ENCODE data around the gene DNMBP. TPM values are rescaled to one million over a fixed set of nuclear protein-coding genes. Genes with fewer than 3 reads are reported as not detected.

DNMBP gene
- total and polyA plus RNA-seq, 2 experiments from 2014 or later, result 13.4 to 31.2 TPM

GRCh38 chr10:99888622-99889021 lies 121.1 kb downstream of the DNMBP start:
- TF ChIP-seq ETS1 (IDR thresholded peaks at IDR 0.05), result no peak
- TF ChIP-seq EZH2 (IDR thresholded peaks at IDR 0.05; ENCODE audit: low read depth, unreplicated experiment), result no peak
- no peak for TF ChIP-seq ZNF114 (CRISPR knock-in tag; IDR thresholded peaks at IDR 0.05)
- no peak for TF ChIP-seq CTCF (conservative IDR thresholded peaks at IDR 0.05; ENCODE audit: low read depth in 2 of 2)
- TF ChIP-seq CREB1 (CRISPR knock-in tag; IDR thresholded peaks at IDR 0.05; ENCODE audit: low read depth), result no peak
- no peak overlapping the region for H3K27ac ChIP-seq (ENCODE audit: low read depth)

GRCh38 chr10:99883523-99883922 lies 126.2 kb downstream of the DNMBP start:
- Mint-ChIP-seq H3K27ac (no peak overlapping the region), H3K36me3 (ENCODE audit: low read depth) (peaks cover 99% of the 10 kb centered on the region)

More at GRCh38 chr10:99888622-99889021, 121.1 kb downstream of the DNMBP start:
- H3K36me3 Mint-ChIP-seq (ENCODE audit: low read depth), result peaks cover 90% of the 10 kb centered on the region
- Histone ChIP-seq H3K36me3 (ENCODE audit: insufficient read depth) (peaks cover 84% of the 10 kb centered on the region), H3K79me2 (replicated peaks; ENCODE audit: insufficient read depth) (peaks cover 21% of the 10 kb centered on the region), H3K9me2 (ENCODE audit: insufficient read depth) (no peaks in the 10 kb centered on the region), H4K20me1 (replicated peaks; ENCODE audit: insufficient read depth) (peaks cover 24% of the 10 kb centered on the region), H3F3A (replicated peaks; ENCODE audit: low read depth) (peaks cover 22% of the 10 kb centered on the region; the same call in 1 of the 2 replicates), H3K27me3 (ENCODE audit: insufficient read depth) (no peaks in the 10 kb centered on the region), H2AFZ (no peak overlapping the region), H3K4me3 (no peak overlapping the region), H3K4me2 (no peak overlapping the region), H3K4me1 (ENCODE audit: insufficient read depth) (no peaks in the 10 kb centered on the region)
- DNase-seq (ENCODE audit: low spot score) (no peak), ATAC-seq (no peak)
- H3K27ac Mint-ChIP-seq, result no peak overlapping the region
- peaks cover 3% of the 10 kb centered on the region for H3K27me3 Mint-ChIP-seq (ENCODE audit: insufficient read depth, low read depth, poor library complexity)
- H3K4me1 Mint-ChIP-seq, result no peaks in the 10 kb centered on the region
- H3K9me3 Mint-ChIP-seq, result peaks cover 2% of the 10 kb centered on the region; the same call in 2 of the 3 replicates
- H3K4me3 Mint-ChIP-seq, result no peak overlapping the region

More at GRCh38 chr10:99883523-99883922, 126.2 kb downstream of the DNMBP start:
- H4K20me1 ChIP-seq (replicated peaks; ENCODE audit: insufficient read depth), result peaks cover 29% of the 10 kb centered on the region
- no peaks in the 10 kb centered on the region for H3K4me1 ChIP-seq (ENCODE audit: insufficient read depth)
- ATAC-seq (no peak), DNase-seq (ENCODE audit: low spot score) (no peak)
- H3K27me3 ChIP-seq (ENCODE audit: insufficient read depth), result no peaks in the 10 kb centered on the region
- H3F3A ChIP-seq (replicated peaks; ENCODE audit: low read depth), result peaks cover 10% of the 10 kb centered on the region
- no peak overlapping the region for H2AFZ ChIP-seq
- Mint-ChIP-seq H3K27me3 (ENCODE audit: insufficient read depth, low read depth, poor library complexity) (peaks cover 5% of the 10 kb centered on the region), H3K4me1 (no peaks in the 10 kb centered on the region; the same call in 2 of the 3 replicates), H3K4me3 (no peak overlapping the region), H3K9me3 (no peaks in the 10 kb centered on the region)
- H3K36me3 ChIP-seq (ENCODE audit: insufficient read depth), result peaks cover 99% of the 10 kb centered on the region
- peaks cover 10% of the 10 kb centered on the region; the same call in 1 of the 2 replicates for H3K79me2 ChIP-seq (replicated peaks; ENCODE audit: insufficient read depth)
- no peak overlapping the region for H3K4me2 ChIP-seq
- no peak overlapping the region for H3K27ac ChIP-seq (ENCODE audit: low read depth)
- no peak overlapping the region for H3K4me3 ChIP-seq
- TF ChIP-seq ZNF331 (CRISPR knock-in tag; IDR thresholded peaks at IDR 0.05; ENCODE audit: low read depth), result no peak
- no peak for TF ChIP-seq EZH2phosphoT487 (IDR thresholded peaks at IDR 0.05; ENCODE audit: unreplicated experiment)
- no peak for TF ChIP-seq STAT1 (IDR thresholded peaks at IDR 0.05; ENCODE audit: unreplicated experiment)
- no peak for TF ChIP-seq NANOG (IDR thresholded peaks at IDR 0.05; ENCODE audit: borderline replicate concordance)
- no peak for TF ChIP-seq EZH2 (IDR thresholded peaks at IDR 0.05; ENCODE audit: low read depth, unreplicated experiment)
- no peak for TF ChIP-seq CTCF (conservative IDR thresholded peaks at IDR 0.05; ENCODE audit: low read depth in 2 of 2)
- TF ChIP-seq ZNF114 (CRISPR knock-in tag; IDR thresholded peaks at IDR 0.05), result no peak
- TF ChIP-seq JUNB (IDR thresholded peaks at IDR 0.05; ENCODE audit: unreplicated experiment), result no peak
- TF ChIP-seq ETS1 (IDR thresholded peaks at IDR 0.05), result no peak
- TF ChIP-seq CREB1 (CRISPR knock-in tag; IDR thresholded peaks at IDR 0.05; ENCODE audit: low read depth), result no peak
- no peak for TF ChIP-seq POLR2AphosphoS5 (IDR thresholded peaks at IDR 0.05; ENCODE audit: low read depth)
- TF ChIP-seq REST (IDR thresholded peaks at IDR 0.05; ENCODE audit: unreplicated experiment), result no peak
- H3K9me2 ChIP-seq (ENCODE audit: insufficient read depth), result no peaks in the 10 kb centered on the region

Measured in GM23338 (cell line).